ENCODE measurements around the gene ONECUT2.
"Not testable (repeated sequence)": the region's sequence is repeated elsewhere in the genome, so short reads cannot be mapped to it uniquely, and the experiment has no call there.

Gene ONECUT2

GRCh38 chr18:57446322-57446721 lies 11.1 kb downstream of the ONECUT2 start:
- DNase-seq (ENCODE audit: low read depth), result peak; percentile 16

- DNase-seq (ENCODE audit: low read depth), result peak; percentile 54
These were observed 12.0 kb downstream of the ONECUT2 start for GRCh38 chr18:57447154-57447621.

DNA sequence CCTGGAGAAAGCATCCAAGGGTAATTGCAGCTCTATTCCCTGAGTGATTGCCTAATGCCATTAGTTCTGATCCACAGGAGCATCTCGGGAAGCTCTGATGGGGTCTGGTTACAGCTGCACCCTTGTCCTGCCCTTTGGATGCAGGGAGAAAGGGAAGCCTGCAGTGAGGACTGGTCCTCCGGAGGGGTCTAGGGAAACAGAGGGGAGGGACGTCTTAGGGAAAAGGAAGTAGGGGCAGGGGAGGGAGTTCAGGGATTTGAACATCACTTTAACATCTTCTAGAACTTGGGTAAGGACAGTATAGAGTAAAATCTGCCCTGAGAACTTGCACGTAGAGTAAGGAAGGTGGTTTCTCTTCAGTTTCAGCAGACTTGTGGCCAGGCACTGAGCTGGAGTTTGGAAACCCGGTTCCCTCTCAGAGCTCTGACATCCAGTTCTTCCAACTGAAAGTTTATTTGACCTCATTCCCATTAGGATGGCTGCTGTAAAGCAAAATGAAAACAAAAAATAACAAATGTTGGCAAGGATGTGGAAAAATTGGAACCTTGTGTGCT lies 20.5 kb downstream of the ONECUT2 start:
- DNase-seq (ENCODE audit: low read depth), result no peak

GRCh38 chr18:57461652-57462269 lies 26.6 kb downstream of the ONECUT2 start:
- no peak for DNase-seq (ENCODE audit: low read depth)

DNA sequence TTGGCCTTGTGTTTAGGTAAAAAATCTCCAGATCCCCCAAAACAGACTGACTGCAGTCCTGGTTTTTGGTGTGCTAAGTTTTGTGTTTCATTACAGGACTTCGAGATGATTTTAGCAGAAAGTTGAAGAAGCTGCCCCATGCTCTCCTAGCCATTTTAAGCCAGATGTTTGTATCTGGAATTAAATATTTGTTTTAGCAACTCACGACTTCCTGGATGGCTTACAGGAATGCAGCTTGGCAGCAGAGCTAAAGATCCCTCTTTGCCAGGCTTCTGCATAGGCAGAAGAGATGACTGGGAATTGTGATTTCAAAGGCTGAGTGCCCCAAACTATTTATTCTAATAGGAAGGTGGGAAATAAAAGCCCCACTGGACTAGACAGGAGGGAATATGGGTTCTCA lies 31.1 kb downstream of the ONECUT2 start:
- DNase-seq (ENCODE audit: low read depth), result peak; percentile 1

DNA sequence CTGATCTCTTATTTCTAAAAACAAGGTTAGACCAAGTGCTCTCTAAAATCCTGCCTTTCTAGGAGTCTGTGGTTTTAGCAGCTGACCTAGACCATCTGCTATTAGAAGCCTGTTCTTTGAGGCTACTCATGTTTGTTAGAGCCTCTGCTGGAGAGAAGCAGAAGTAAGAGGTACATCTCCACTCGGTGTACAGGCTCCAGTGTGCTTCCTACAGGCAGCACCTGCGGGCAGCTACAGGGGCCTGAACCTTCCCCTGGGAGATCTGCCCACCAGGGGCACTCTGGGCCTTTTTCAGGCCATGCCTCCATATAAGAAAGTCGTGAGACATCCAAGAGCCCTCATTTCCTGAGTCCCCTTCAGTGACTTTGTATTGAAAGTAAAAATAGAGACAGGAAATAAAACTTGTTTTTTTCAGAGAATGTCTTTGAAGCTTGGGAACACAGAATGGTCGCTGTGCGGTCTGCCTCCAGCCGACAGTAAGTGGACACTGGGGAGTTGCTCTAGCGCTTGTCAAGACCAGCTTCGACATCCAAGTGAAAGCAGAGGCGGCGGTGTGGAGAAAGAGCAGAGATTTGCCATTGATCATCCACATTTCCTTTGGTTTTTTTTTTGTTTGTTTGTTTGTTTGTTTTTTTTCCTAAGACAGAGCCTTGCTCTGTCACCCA lies 31.7 kb downstream of the ONECUT2 start:
- no peak for DNase-seq (ENCODE audit: low read depth)

GRCh38 chr18:57469884-57470283 lies 34.7 kb downstream of the ONECUT2 start:
- no peak for DNase-seq (ENCODE audit: low read depth)

DNA sequence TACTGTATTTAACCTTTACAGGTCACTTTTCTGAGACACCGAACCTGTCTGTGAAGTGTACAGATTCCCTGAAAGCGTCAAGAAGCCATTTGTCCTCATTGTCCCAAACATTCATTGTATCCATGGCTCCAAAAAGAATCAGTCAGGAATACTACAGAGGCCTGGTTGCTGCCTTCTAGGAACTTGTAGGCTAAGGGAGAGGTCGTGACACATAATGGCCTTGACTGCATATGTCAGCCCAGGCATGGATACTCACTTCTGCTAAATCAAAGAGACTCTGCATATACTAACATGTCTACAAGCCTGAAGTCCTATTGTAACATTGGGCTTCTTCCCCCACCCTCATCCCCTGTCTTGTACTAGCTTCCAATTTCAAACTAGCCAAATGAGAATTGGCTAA lies 40.2 kb downstream of the ONECUT2 start:
- DNase-seq (ENCODE audit: low read depth), result no peak

DNA sequence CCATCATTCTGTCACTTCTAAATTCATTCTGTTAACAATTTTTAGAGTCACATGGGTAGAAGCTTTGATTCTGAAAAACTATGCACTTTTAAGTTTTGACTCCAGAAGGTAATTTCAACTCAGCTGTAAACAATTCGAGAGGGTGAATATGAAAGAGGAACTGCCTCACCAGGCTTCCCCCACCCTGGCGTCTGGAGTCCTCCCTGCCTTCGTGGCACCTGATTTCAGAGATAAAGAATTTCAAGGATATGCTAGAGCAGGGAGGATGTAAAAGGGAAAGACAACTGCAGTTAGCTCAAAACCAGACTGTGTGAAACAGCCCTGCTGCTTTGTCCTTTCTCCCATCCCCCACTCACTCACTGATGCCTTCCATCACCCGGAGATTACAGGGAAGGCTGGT lies 40.7 kb downstream of the ONECUT2 start:
- DNase-seq (ENCODE audit: low read depth), result no peak

- no peak for DNase-seq (ENCODE audit: low read depth)
These were observed 45.6 kb downstream of the ONECUT2 start for GRCh38 chr18:57480733-57481132.

DNA sequence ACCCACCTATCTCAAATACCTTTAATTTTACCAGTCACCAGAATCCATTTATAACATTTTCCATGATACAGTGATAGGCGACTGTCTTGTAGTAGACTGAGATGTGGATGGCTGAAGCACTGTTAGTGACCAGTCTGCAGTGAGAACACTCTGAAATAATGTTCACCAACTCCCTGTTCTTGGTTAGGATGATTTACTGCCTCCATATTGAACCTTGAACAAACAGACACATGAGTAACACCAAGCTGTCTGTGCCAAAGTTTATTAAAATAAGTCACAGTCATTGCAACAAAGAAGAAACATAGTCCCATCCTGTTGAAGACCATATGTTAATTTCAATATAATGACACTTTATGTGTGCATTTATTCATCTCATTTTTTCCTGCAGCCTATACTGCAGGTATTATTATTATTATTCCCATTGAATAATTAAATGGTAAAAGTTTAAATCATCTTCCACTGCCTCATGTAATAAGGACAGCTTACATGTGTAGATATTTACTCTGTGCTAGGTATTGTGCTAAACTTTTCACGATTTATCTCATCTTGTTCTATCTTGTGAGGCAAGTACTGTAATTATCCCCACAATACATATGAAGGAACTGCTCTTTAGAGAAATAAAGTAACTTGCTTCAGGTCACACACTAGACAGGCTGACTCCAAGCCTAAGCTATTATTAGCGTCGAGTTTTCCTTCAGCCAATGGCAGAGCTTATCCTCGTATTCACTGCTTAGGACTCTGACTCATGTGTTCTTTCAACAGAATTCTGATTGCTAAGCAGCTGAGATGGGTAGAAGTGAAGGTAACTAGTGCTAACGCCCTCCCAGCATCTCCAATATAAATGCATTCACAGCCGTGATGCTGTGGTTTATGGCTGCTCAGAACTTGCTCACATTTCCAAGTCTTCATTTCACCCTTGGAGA lies 62.5 kb downstream of the ONECUT2 start:
- peak; percentile 42 for DNase-seq (ENCODE audit: low read depth)

DNA sequence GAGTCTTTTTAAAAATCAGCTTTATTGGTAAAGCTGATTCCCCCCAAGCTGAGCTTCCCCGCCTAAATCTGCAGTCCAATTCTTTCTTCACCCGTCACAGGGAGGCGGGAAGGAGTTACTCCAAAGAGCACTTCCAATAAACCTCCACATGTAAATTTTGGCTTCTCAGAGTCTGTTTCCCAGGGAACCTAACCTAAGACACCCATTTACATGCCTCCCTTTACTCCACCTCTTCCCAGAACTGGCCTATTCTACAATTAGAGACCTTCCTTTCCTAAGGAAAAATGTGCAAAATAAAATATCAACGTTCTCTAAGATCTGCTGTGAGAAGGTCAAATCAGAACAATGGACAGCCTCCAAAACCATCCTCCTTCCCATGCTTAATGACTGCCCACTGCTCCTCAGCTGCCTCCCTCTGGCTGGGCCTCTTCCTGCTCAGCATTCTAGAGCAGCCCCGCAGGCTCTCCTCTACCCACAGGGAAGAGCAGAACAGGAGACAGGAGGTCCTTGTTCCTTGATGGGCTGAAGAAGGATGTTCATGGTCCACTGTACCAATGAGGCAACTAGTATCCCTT lies 63.6 kb downstream of the ONECUT2 start:
- DNase-seq (ENCODE audit: low read depth), result no peak

- DNase-seq (ENCODE audit: low read depth), result no peak
These were observed 67.5 kb downstream of the ONECUT2 start for GRCh38 chr18:57502624-57503023.

- no peak for DNase-seq (ENCODE audit: low read depth)
These were observed 70.1 kb downstream of the ONECUT2 start for GRCh38 chr18:57505231-57505630.

DNA sequence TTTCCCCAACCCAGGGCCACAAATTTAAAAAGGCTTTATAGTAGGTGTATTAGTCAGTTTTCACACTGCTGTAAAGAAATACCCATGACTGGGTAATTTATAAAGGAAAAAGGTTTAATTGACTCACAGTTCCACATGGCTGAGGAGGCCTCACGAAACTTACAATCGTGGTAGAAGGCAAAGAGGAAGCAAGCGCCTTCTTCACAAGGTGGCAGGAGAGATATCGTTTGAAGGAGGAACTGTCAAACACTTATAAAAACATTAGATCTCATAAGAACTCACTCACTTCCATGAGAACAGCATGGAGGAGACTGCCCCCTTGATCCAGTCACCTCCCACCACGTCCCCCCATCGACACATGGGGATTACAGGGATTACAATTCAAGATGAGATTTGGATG lies 80.9 kb downstream of the ONECUT2 start:
- DNase-seq (ENCODE audit: low read depth), result no peak

- no peak for DNase-seq (ENCODE audit: low read depth)
These were observed 83.4 kb downstream of the ONECUT2 start for GRCh38 chr18:57518533-57518932.

DNA sequence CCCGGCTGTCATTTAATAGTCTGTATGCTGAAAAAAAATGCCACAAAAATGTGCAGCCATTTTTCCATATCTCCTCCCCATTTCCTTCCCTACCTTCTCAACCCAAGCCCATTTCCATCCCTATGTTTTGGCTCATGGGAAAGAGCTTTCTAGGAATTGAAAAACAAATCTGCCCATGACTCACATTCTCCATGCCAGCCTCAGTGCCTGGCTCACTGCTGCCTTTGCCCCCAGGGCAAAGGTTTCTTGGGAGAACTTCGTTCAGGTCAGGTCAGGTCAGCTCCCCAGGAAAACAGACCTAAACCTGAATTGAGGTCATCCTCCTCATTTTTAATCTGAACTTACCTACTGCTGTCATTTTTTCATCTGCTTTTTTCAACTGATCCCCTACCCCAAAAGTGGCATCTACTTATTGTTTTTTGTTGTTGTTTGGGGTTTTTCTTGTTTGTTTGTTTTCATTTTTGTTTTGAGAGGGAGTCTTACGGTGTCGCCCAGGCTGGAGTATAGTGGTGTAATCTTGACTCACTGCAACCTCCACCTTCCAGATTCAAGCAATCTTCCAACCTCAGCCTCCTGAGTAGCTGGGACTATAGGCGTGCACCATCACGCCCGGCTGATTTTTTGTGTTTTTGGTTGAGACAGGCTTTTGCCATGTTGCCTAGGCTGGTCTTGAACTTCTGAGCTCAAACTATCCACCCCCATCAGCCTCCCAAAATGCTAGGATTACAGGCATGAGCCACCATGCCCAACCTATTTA lies 84.7 kb downstream of the ONECUT2 start:
- DNase-seq (ENCODE audit: low read depth), result no peak

DNA sequence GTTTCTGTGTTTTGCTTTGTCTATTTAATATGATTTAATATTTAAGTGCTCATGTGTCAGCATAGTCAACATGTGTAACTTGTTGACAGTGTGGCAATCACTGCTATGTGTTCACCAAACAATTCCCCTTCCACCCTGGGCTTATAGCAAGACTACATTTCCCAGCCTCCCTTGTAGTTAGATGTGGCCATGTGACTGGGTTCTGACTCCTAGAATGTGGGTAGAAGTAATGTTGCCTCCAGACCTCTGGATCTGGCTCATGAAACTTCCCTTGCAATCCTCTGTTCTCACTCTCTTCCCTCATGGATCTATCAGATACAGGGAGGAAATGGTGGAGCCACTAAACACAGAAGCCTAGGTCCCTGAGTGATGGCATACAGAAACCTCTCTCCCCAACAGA lies 87.2 kb downstream of the ONECUT2 start:
- not testable (repeated sequence) for DNase-seq (ENCODE audit: low read depth)

GRCh38 chr18:57523171-57523956 lies 88.2 kb downstream of the ONECUT2 start:
- DNase-seq (ENCODE audit: low read depth), result no peak

- no peak for DNase-seq (ENCODE audit: low read depth)
These were observed 92.5 kb downstream of the ONECUT2 start for GRCh38 chr18:57527556-57528229.
